Ishikawa (cell line): ENCODE data around the gene ASTN1.

Experiments
- CEBPB ChIP-seq: IDR thresholded peaks from 2 replicates; pipeline ENCODE4 v1.6.1; 2012
- CREB1 ChIP-seq: IDR thresholded peaks from 2 replicates; pipeline ENCODE4 v1.6.1; 2012; ENCODE audit warnings: low read depth
- EGR1 ChIP-seq: IDR thresholded peaks from 2 replicates; pipeline ENCODE4 v1.6.1; 2012
- EP300 ChIP-seq: IDR thresholded peaks from 2 replicates; pipeline ENCODE4 v1.6.1; 2012; ENCODE audit warnings: borderline replicate concordance
- FOXM1 ChIP-seq: IDR thresholded peaks from 2 replicates; pipeline ENCODE4 v1.6.1; 2012; ENCODE audit warnings: low read depth, borderline replicate concordance
- MAX ChIP-seq: IDR thresholded peaks from 2 replicates; pipeline ENCODE4 v1.6.1; 2012
- NFIC ChIP-seq: IDR thresholded peaks from 2 replicates; pipeline ENCODE4 v1.6.1; 2012
- RAD21 ChIP-seq: IDR thresholded peaks from 2 replicates; pipeline ENCODE4 v1.6.1; 2012; ENCODE audit warnings: low read depth
- REST ChIP-seq: IDR thresholded peaks from 2 replicates; pipeline ENCODE4 v1.6.1; 2012; ENCODE audit warnings: low read depth, mild to moderate bottlenecking
- TAF1 ChIP-seq: IDR thresholded peaks from 2 replicates; pipeline ENCODE4 v1.6.1; 2012; ENCODE audit warnings: low read depth, mild to moderate bottlenecking
- TCF12 ChIP-seq: IDR thresholded peaks from 2 replicates; pipeline ENCODE4 v1.6.1; 2012; ENCODE audit warnings: low read depth
- TEAD4 ChIP-seq: IDR thresholded peaks from 2 replicates; pipeline ENCODE4 v1.6.1; 2012
- USF1 ChIP-seq: IDR thresholded peaks from 2 replicates; pipeline ENCODE4 v1.6.1; 2012
- YY1 ChIP-seq: IDR thresholded peaks from 2 replicates; pipeline ENCODE4 v1.6.1; 2012; ENCODE audit warnings: low read depth
- ZBTB7A ChIP-seq: IDR thresholded peaks from 2 replicates; pipeline ENCODE4 v1.6.1; 2012; ENCODE audit warnings: low read depth

The ASTN1 gene

GRCh38 chr1:177172866-177173265 lies 8.4 kb upstream of the ASTN1 start:
- TF ChIP-seq TCF12 (no peak), TAF1 (no peak), TEAD4 (no peak), CEBPB (no peak), RAD21 (no peak), CREB1 (no peak), USF1 (no peak), YY1 (no peak), FOXM1 (no peak), EP300 (no peak), ZBTB7A (no peak), EGR1 (no peak), MAX (no peak), REST (no peak), NFIC (no peak)

GRCh38 chr1:177172272-177172671 lies 7.8 kb upstream of the ASTN1 start:
- TF ChIP-seq EGR1 (no peak), MAX (no peak), NFIC (no peak), USF1 (no peak), CREB1 (no peak), TEAD4 (no peak)

GRCh38 chr1:177171536-177172123 lies 7.1 kb upstream of the ASTN1 start:
- TF ChIP-seq FOXM1 (no peak), CEBPB (no peak), TCF12 (no peak), REST (no peak), EP300 (no peak), NFIC (no peak), EGR1 (no peak), TAF1 (no peak), USF1 (no peak)

GRCh38 chr1:177170756-177171535 lies 6.4 kb upstream of the ASTN1 start, which contains the start of gene BRINP2:
BRINP2 (plus strand) TSS chr1:177170958; CDS start chr1:177229877, 58,919 bp downstream.
- no peak for TF ChIP-seq CREB1
- TF ChIP-seq FOXM1 = no peak
- TF ChIP-seq TCF12 = no peak
- TF ChIP-seq NFIC = no peak
- no peak for TF ChIP-seq TAF1
- TF ChIP-seq YY1 = no peak

- TF ChIP-seq RAD21 (no peak), CREB1 (no peak), REST (no peak), NFIC (no peak), CEBPB (no peak), TCF12 (no peak), YY1 (no peak), FOXM1 (no peak), MAX (no peak), EP300 (no peak), USF1 (no peak), TEAD4 (no peak), TAF1 (no peak), ZBTB7A (no peak), EGR1 (no peak)
These were observed 542 bp upstream of the ASTN1 start for GRCh38 chr1:177165069-177165439.
